Type B pancreatic cell (in vitro differentiated cells): ENCODE measurements around the gene ANP32D. TPM values are rescaled to one million over a fixed set of nuclear protein-coding genes. Genes with fewer than 3 reads are reported as not detected.
"Not testable (repeated sequence)": the region's sequence is repeated elsewhere in the genome, so short reads cannot be mapped to it uniquely, and the experiment has no call there.

Experiments
- DNase-seq: peaks from one replicate; pipeline ENCODE4 v3.0.0; 2021; ENCODE audit warnings: mixed read lengths; ENCODE audit not compliant: unreplicated experiment; ENCODE audit errors: extremely low spot score
- H3K27ac Mint-ChIP-seq: 2 replicates; pipeline ENCODE4 v1.8.0; 2021; ENCODE audit warnings: mild to moderate bottlenecking, mixed read lengths
- H3K27me3 Mint-ChIP-seq: 2 replicates; pipeline ENCODE4 v1.8.0; 2021; ENCODE audit warnings: mixed read lengths
- H3K36me3 Mint-ChIP-seq: 2 replicates; pipeline ENCODE4 v1.8.0; 2021; ENCODE audit warnings: mixed read lengths
- H3K4me1 Mint-ChIP-seq: one replicate; pipeline ENCODE4 v1.8.0; 2021; ENCODE audit warnings: mixed read lengths; ENCODE audit not compliant: unreplicated experiment
- H3K4me3 Mint-ChIP-seq: 2 replicates; pipeline ENCODE4 v1.8.0; 2021; ENCODE audit warnings: mild to moderate bottlenecking, mixed read lengths
- H3K9me3 Mint-ChIP-seq: 2 replicates; pipeline ENCODE4 v1.8.0; 2021; ENCODE audit warnings: mixed read lengths
- CTCF ChIP-seq: fragments of 200-600 bp; sonication (generic); conservative IDR thresholded peaks from 2 replicates; pipeline ENCODE4 v1.5.0; 2021; ENCODE audit warnings: antibody characterized with exemption, mild to moderate bottlenecking
- total RNA-seq: library from RNA; stranded (reverse); gene quantifications from 2 replicates; pipeline ENCODE4 v1.2.1, GENCODE V29; 2021; ENCODE audit warnings: low replicate concordance

ANP32D gene
- total RNA-seq, 1 donor from 2014 or later: not detected

DNA sequence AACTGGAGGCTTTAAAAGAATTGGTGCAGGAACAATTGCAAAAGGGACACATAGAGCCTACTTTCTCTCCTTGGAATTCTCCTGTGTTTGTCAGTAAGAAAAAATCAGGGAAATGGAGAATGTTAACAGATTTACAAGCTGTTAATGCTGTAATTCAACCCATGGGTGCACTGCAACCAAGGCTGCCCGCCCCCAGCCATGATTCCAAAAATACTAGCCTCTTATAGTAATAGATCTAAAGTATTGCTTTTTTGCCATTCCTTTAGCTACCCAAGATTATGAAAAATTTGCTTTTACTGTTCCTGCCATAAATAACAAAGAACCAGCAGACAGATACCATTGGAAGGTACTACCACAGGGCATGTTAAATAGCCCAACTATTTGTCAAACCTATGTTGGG, 37.8 kb downstream of the ANP32D start:
- H3K4me1 Mint-ChIP-seq: no peaks in the 10 kb centered on the region
- DNase-seq: no peak
- no peak for TF ChIP-seq CTCF
- H3K27me3 Mint-ChIP-seq: peaks cover 17% of the 10 kb centered on the region
- H3K4me3 Mint-ChIP-seq: no peak overlapping the region
- peaks cover 10% of the 10 kb centered on the region for H3K9me3 Mint-ChIP-seq
- no peaks in the 10 kb centered on the region for H3K36me3 Mint-ChIP-seq
- H3K27ac Mint-ChIP-seq: no peak overlapping the region

DNA sequence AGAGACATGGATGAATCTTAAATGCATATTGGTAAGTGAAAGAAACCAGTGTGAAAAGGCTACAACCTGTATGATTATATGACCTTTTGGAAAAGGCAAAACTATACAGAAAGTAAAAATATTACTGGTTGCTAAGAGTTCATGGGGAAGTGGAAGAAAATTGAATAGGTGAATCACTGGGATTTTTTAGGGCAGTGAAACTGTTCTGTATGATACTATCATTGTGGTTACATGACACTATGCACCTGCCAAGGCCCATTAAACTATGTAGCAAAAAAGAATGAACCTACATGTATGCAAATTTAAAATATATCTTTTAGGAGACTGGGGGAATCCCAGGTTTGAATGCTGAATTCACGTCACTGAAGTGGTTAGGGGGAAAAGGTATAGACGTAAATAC, 40.5 kb downstream of the ANP32D start:
- Mint-ChIP-seq H3K4me3 (no peak overlapping the region), H3K27me3 (peaks cover 2% of the 10 kb centered on the region), H3K27ac (no peak overlapping the region), H3K36me3 (no peaks in the 10 kb centered on the region), H3K4me1 (no peaks in the 10 kb centered on the region), H3K9me3 (peaks cover 4% of the 10 kb centered on the region)
- no peak for TF ChIP-seq CTCF
- no peak for DNase-seq

DNA sequence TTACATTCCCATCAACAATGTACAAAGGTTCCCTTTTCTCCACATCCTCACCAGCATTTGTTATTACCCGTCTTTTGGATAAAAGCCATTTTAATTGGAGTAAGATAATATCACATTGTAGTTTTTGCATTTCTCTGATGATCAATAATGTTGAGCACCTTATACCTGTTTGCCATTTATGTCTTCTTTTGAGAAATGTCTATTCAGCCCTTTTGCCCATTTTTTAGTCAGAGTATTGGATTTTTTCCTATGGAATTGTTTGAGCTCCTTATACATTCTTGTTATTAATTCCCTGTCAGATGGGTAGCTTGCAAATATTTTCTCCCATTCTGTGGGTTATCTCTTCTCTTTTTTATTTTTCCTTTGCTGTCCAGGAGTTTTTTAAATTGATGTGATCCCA, 42.4 kb downstream of the ANP32D start:
- Mint-ChIP-seq H3K27me3 (peaks cover 5% of the 10 kb centered on the region), H3K4me1 (no peaks in the 10 kb centered on the region), H3K27ac (no peak overlapping the region), H3K4me3 (no peak overlapping the region), H3K36me3 (no peaks in the 10 kb centered on the region), H3K9me3 (peaks cover 4% of the 10 kb centered on the region)
- TF ChIP-seq CTCF: no peak
- no peak for DNase-seq

GRCh38 chr12:48520381-48520780, 48.0 kb downstream of the ANP32D start:
- not testable (repeated sequence) for H3K9me3 Mint-ChIP-seq, H3K4me1 Mint-ChIP-seq, H3K27me3 Mint-ChIP-seq, H3K36me3 Mint-ChIP-seq, H3K27ac Mint-ChIP-seq, DNase-seq, H3K4me3 Mint-ChIP-seq

Other genes starting within 250 kb of the ANP32D start
- gene ZNF641, start 121.6 kb upstream of the ANP32D start, total RNA-seq: 9.5 and 19.4 TPM in 2 replicates
- gene C12orf54, start 9.9 kb downstream of the ANP32D start, total RNA-seq: not detected in 2 replicates
- gene OR8S1, start 53.1 kb downstream of the ANP32D start, total RNA-seq: not detected in 2 replicates
- gene LALBA, start 97.5 kb downstream of the ANP32D start, total RNA-seq: not detected in 2 replicates
- 42.0 and 47.0 TPM in 2 replicates for gene KANSL2, start 209.7 kb downstream of the ANP32D start, total RNA-seq
- gene CCNT1, start 244.1 kb downstream of the ANP32D start, total RNA-seq: 39.2 and 46.9 TPM in 2 replicates